SK-N-SH (cell line): ENCODE data around the gene MX2. TPM values are rescaled to one million over a fixed set of nuclear protein-coding genes. Genes with fewer than 3 reads are reported as not detected.

Experiments used
- CTCF ChIA-PET: fragments of 300-600, 350-600 bp; formaldehyde crosslinking; extraction: SDS; loops from one replicate; lab custom pipeline; 2021; lab: Yijun Ruan, JAX
- POLR2A ChIA-PET: fragments of 350-600 bp; sonication (Branson Sonifier 250); formaldehyde crosslinking; extraction: SDS; loops from one replicate; lab custom pipeline; 2020; ENCODE audit warnings: antibody characterized with exemption, inconsistent platforms; lab: Yijun Ruan, JAX
- DNase-seq: peaks from one replicate; pipeline ENCODE4 v3.0.0; 2012
- H2AFZ ChIP-seq: fragments of 200-600 bp; sonication (generic); 2 replicates; pipeline ENCODE4 v1.8.1; 2016; ENCODE audit warnings: antibody characterized with exemption, mild to moderate bottlenecking, low read depth
- H3F3A ChIP-seq: fragments of 200-600 bp; sonication (generic); replicated peaks from 2 replicates; pipeline ENCODE3; 2016; ENCODE audit warnings: antibody characterized with exemption, mild to moderate bottlenecking; ENCODE audit not compliant: insufficient read depth
- H3K27ac ChIP-seq, 2 experiments: fragments of 200-500 bp in 1 of 2; fragments of 200-600 bp in 1 of 2; sonication (Bioruptor generic) in 1 of 2; sonication (generic), shearing (Covaris generic) in 1 of 2; 2 replicates each; pipeline versions ENCODE4 v1.5.1 to v1.6.1; 2014 to 2016; ENCODE audit warnings: low read depth in 2 of 2, inconsistent platforms in 1 of 2, low read length in 1 of 2, mild to moderate bottlenecking in 1 of 2, mixed read lengths in 1 of 2
- H3K27me3 ChIP-seq: fragments of 200-600 bp; sonication (generic), shearing (Covaris generic); 2 replicates; pipeline ENCODE4 v1.6.1; 2016; ENCODE audit warnings: mixed run types; ENCODE audit not compliant: insufficient read depth
- H3K36me3 ChIP-seq, 2 experiments: fragments of 200-500 bp in 1 of 2; fragments of 200-600 bp in 1 of 2; sonication (Bioruptor generic) in 1 of 2; sonication (generic) in 1 of 2; replicated peaks in 1 of 2; 2 replicates each; pipeline versions ENCODE3 to v1.5.1; 2014 to 2016; ENCODE audit warnings: low read length in 1 of 2, mild to moderate bottlenecking in 1 of 2; ENCODE audit not compliant: insufficient read depth in 2 of 2, control insufficient read depth in 1 of 2
- H3K4me1 ChIP-seq, 2 experiments: fragments of 200-500 bp in 1 of 2; fragments of 200-600 bp in 1 of 2; sonication (Bioruptor generic) in 1 of 2; sonication (generic), shearing (Covaris generic) in 1 of 2; 2 replicates each; pipeline versions ENCODE4 v1.5.1 to v1.6.1; 2014 to 2016; ENCODE audit warnings: low read depth in 1 of 2, low read length in 1 of 2, mixed run types in 1 of 2; ENCODE audit not compliant: insufficient read depth in 2 of 2, control insufficient read depth in 1 of 2
- H3K4me2 ChIP-seq: fragments of 200-600 bp; sonication (generic), shearing (Covaris generic); 2 replicates; pipeline ENCODE4 v1.6.1; 2017; ENCODE audit warnings: mixed run types
- H3K4me3 ChIP-seq, 2 experiments: fragments of 200-500 bp in 1 of 2; fragments of 200-600 bp in 1 of 2; sonication (Bioruptor generic) in 1 of 2; sonication (generic), shearing (Covaris generic) in 1 of 2; 2 replicates each; pipeline versions ENCODE4 v1.5.1 to v1.8.1; 2014 to 2016; ENCODE audit warnings: low read depth in 2 of 2, inconsistent platforms in 1 of 2, low read length in 1 of 2, mild to moderate bottlenecking in 1 of 2, mixed read lengths in 1 of 2, moderate library complexity in 1 of 2
- H3K79me2 ChIP-seq: fragments of 200-600 bp; sonication (generic); 2 replicates; pipeline ENCODE4 v1.8.1; 2017; ENCODE audit warnings: mild to moderate bottlenecking; ENCODE audit not compliant: insufficient read depth
- H3K9ac ChIP-seq: fragments of 200-600 bp; sonication (generic); 2 replicates; pipeline ENCODE4 v1.6.1; 2017; ENCODE audit warnings: mixed run types
- H3K9me2 ChIP-seq: fragments of 200-600 bp; sonication (generic); 2 replicates; pipeline ENCODE4 v1.6.1; 2017; ENCODE audit warnings: mixed run types
- H3K9me3 ChIP-seq: fragments of 200-600 bp; sonication (generic); 2 replicates; pipeline ENCODE4 v1.6.1; 2017; ENCODE audit warnings: mixed run types, mild to moderate bottlenecking, moderate library complexity
- H4K20me1 ChIP-seq: fragments of 200-600 bp; sonication (generic); 2 replicates; pipeline ENCODE4 v1.6.1; 2017; ENCODE audit warnings: mild to moderate bottlenecking, mixed run types; ENCODE audit not compliant: insufficient read depth
- EP300 ChIP-seq, 2 experiments: IDR thresholded peaks; 2 replicates each; pipeline versions ENCODE4 v1.4.0 to v1.6.1; 2012; ENCODE audit warnings: borderline replicate concordance in 1 of 2, low read depth in 1 of 2, low read length in 1 of 2
- EZH2phosphoT487 ChIP-seq: fragments of 200-600 bp; sonication (generic); IDR thresholded peaks from 2 replicates; pipeline ENCODE4 v1.6.1; 2017; ENCODE audit warnings: low read depth, mixed run types, mild to moderate bottlenecking, antibody characterized with exemption, moderate library complexity, borderline replicate concordance
- FOSL2 ChIP-seq: IDR thresholded peaks from 2 replicates; pipeline ENCODE4 v1.4.0; 2012; ENCODE audit warnings: low read depth, mild to moderate bottlenecking, moderate library complexity, borderline replicate concordance
- FOXJ3 ChIP-seq: sonication (generic); formaldehyde crosslinking; IDR thresholded peaks from 2 replicates; pipeline ENCODE4 v1.5.1; 2020; ENCODE audit warnings: mild to moderate bottlenecking, missing genetic modification reagents
- FOXM1 ChIP-seq: IDR thresholded peaks from 2 replicates; pipeline ENCODE4 v1.4.0; 2012; ENCODE audit warnings: low read depth, mild to moderate bottlenecking
- GABPA ChIP-seq: IDR thresholded peaks from 2 replicates; pipeline ENCODE4 v1.4.0; 2012; ENCODE audit warnings: low read depth, mild to moderate bottlenecking
- GATA2 ChIP-seq: sonication (generic); formaldehyde crosslinking; IDR thresholded peaks from 2 replicates; pipeline ENCODE4 v1.5.0; 2020; ENCODE audit warnings: mild to moderate bottlenecking, missing genetic modification reagents
- JUND ChIP-seq: IDR thresholded peaks from 2 replicates; pipeline ENCODE4 v1.4.0; 2012
- MXI1 ChIP-seq: IDR thresholded peaks from 2 replicates; pipeline ENCODE4 v1.6.1; 2012; ENCODE audit warnings: mild to moderate bottlenecking, low read depth, low read length, improper control_type of control experiment
- NFIC ChIP-seq: IDR thresholded peaks from 2 replicates; pipeline ENCODE4 v1.4.0; 2012; ENCODE audit warnings: borderline replicate concordance
- NRF1 ChIP-seq: IDR thresholded peaks from 2 replicates; pipeline ENCODE4 v1.6.1; 2012; ENCODE audit warnings: low read depth, mild to moderate bottlenecking, low read length
- POLR2AphosphoS5 ChIP-seq: IDR thresholded peaks from 2 replicates; pipeline ENCODE4 v1.6.1; 2012; ENCODE audit warnings: low read depth, low read length
- RAD21 ChIP-seq: IDR thresholded peaks from 2 replicates; pipeline ENCODE4 v1.6.1; 2012; ENCODE audit warnings: mild to moderate bottlenecking, low read length
- RCOR1 ChIP-seq: fragments of 150-350 bp; IDR thresholded peaks from 2 replicates; pipeline ENCODE4 v1.6.1; 2017; ENCODE audit warnings: antibody characterized with exemption, low read length
- RXRA ChIP-seq: IDR thresholded peaks from 2 replicates; pipeline ENCODE4 v1.4.0; 2012; ENCODE audit warnings: low read depth, mild to moderate bottlenecking, borderline replicate concordance
- TAF1 ChIP-seq: IDR thresholded peaks from 2 replicates; pipeline ENCODE4 v1.6.1; 2012; ENCODE audit warnings: low read depth, mild to moderate bottlenecking, low read length, moderate library complexity, borderline replicate concordance
- TCF12 ChIP-seq: IDR thresholded peaks from 2 replicates; pipeline ENCODE4 v1.4.0; 2012
- WGBS: methylation state at CpG from one replicate; pipeline ENCODE4 v1.1.6; 2017; ENCODE audit warnings: low lambda C conversion rate; 5-methylcytosine and 5-hydroxymethylcytosine counted together
- polyA plus RNA-seq, 3 experiments: library from polyadenylated mRNA; depleted of rRNA; stranded (reverse); fragments of >200 nt; gene quantifications; 2 replicates each; pipeline ENCODE4 v1.2.3, GENCODE V29; 2012
- TF ChIP-seq, protein P1 (sequence below): fragments of 200-600 bp; sonication (generic); IDR thresholded peaks from 2 replicates; pipeline ENCODE4 v1.6.1; 2017; ENCODE audit warnings: antibody characterized with exemption, mild to moderate bottlenecking, moderate library complexity
- TF ChIP-seq, protein P2 (sequence below): IDR thresholded peaks from 2 replicates; pipeline ENCODE4 v1.4.0; 2012; ENCODE audit warnings: low read depth
- TF ChIP-seq, protein P3 (sequence below): IDR thresholded peaks from 2 replicates; pipeline ENCODE4 v1.6.1; 2012; ENCODE audit warnings: mild to moderate bottlenecking, low read depth, low read length, moderate library complexity

Gene MX2
- polyA plus RNA-seq, 1 of the 3 experiments (the other 2 are of a cell fraction) = 0.08 TPM

DNA sequence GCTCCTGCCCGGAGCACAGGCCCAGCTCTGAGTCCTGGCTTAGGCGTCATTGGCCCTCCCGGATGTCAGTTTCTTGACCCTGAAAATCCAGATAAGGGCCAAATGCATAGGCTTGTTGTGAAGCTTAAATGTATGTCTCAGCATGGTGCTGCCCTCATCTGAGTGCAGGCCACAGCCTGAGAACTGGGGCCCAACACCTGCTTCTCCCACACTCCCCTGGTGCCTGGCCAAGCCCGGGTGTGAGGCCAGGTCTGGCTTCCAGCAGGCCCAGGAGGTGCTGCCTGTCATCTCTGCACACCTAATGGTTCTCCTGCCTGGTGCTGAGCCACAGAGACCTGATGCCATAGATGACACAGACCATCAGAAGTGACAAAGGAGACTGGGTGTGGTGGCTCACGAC, 14.0 kb downstream of the MX2 start:
- no peak for DNase-seq
- H4K20me1 ChIP-seq = no peaks in the 10 kb centered on the region
- H3F3A ChIP-seq = no peaks in the 10 kb centered on the region
- ChIA-PET CTCF (no interaction called here), POLR2A (no interaction called here)
- H2AFZ ChIP-seq = no peak overlapping the region
- H3K27ac ChIP-seq = no peak overlapping the region
- no peaks in the 10 kb centered on the region for H3K9me2 ChIP-seq
- H3K4me2 ChIP-seq = no peak overlapping the region
- TF ChIP-seq FOXM1 (no peak), POLR2AphosphoS5 (no peak), NFIC (no peak), EP300 (IDR thresholded peaks at IDR 0.05; ENCODE audit: borderline replicate concordance in 1 of 2, low read depth in 1 of 2, low read length in 1 of 2) (no peak), FOXJ3 (no peak), TCF12 (no peak), EZH2phosphoT487 (no peak), GATA2 (no peak), GABPA (no peak)
- TF ChIP-seq, protein P1, sequence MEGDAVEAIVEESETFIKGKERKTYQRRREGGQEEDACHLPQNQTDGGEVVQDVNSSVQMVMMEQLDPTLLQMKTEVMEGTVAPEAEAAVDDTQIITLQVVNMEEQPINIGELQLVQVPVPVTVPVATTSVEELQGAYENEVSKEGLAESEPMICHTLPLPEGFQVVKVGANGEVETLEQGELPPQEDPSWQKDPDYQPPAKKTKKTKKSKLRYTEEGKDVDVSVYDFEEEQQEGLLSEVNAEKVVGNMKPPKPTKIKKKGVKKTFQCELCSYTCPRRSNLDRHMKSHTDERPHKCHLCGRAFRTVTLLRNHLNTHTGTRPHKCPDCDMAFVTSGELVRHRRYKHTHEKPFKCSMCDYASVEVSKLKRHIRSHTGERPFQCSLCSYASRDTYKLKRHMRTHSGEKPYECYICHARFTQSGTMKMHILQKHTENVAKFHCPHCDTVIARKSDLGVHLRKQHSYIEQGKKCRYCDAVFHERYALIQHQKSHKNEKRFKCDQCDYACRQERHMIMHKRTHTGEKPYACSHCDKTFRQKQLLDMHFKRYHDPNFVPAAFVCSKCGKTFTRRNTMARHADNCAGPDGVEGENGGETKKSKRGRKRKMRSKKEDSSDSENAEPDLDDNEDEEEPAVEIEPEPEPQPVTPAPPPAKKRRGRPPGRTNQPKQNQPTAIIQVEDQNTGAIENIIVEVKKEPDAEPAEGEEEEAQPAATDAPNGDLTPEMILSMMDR = no peak
- H3K9ac ChIP-seq = no peak overlapping the region
- H3K4me3 ChIP-seq = no peak overlapping the region
- WGBS = 34% methylated on average over 4 of the region's 5 CpGs
- no peaks in the 10 kb centered on the region for H3K4me1 ChIP-seq
- H3K36me3 ChIP-seq = no peaks in the 10 kb centered on the region
- H3K79me2 ChIP-seq = no peaks in the 10 kb centered on the region
- no peaks in the 10 kb centered on the region for H3K27me3 ChIP-seq
- no peaks in the 10 kb centered on the region for H3K9me3 ChIP-seq

DNA sequence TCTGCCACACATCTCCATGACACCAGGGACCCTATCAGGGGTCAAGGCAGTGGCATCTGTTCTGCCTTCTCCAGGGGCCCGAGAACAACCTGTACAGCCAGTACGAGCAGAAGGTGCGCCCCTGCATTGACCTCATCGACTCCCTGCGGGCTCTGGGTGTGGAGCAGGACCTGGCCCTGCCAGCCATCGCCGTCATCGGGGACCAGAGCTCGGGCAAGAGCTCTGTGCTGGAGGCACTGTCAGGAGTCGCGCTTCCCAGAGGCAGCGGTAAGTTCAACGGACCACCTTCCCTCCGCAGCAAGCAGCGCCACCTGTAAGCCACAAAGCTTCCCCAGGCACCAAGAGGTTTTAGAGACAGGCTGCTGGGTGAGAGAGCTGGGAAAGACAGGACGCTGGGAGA, 15.9 kb downstream of the MX2 start:
- no peak overlapping the region for H2AFZ ChIP-seq
- H3K4me1 ChIP-seq = no peaks in the 10 kb centered on the region
- no peaks in the 10 kb centered on the region for H3K36me3 ChIP-seq
- WGBS = 59% methylated on average over 15 of the region's 16 CpGs
- no peak for TF ChIP-seq JUND
- no peak for TF ChIP-seq MXI1
- no peak for TF ChIP-seq POLR2AphosphoS5
- TF ChIP-seq TCF12 = no peak
- TF ChIP-seq, protein P2, sequence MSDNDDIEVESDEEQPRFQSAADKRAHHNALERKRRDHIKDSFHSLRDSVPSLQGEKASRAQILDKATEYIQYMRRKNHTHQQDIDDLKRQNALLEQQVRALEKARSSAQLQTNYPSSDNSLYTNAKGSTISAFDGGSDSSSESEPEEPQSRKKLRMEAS = no peak
- TF ChIP-seq RCOR1 = no peak
- TF ChIP-seq FOXM1 = no peak
- TF ChIP-seq, protein P3, sequence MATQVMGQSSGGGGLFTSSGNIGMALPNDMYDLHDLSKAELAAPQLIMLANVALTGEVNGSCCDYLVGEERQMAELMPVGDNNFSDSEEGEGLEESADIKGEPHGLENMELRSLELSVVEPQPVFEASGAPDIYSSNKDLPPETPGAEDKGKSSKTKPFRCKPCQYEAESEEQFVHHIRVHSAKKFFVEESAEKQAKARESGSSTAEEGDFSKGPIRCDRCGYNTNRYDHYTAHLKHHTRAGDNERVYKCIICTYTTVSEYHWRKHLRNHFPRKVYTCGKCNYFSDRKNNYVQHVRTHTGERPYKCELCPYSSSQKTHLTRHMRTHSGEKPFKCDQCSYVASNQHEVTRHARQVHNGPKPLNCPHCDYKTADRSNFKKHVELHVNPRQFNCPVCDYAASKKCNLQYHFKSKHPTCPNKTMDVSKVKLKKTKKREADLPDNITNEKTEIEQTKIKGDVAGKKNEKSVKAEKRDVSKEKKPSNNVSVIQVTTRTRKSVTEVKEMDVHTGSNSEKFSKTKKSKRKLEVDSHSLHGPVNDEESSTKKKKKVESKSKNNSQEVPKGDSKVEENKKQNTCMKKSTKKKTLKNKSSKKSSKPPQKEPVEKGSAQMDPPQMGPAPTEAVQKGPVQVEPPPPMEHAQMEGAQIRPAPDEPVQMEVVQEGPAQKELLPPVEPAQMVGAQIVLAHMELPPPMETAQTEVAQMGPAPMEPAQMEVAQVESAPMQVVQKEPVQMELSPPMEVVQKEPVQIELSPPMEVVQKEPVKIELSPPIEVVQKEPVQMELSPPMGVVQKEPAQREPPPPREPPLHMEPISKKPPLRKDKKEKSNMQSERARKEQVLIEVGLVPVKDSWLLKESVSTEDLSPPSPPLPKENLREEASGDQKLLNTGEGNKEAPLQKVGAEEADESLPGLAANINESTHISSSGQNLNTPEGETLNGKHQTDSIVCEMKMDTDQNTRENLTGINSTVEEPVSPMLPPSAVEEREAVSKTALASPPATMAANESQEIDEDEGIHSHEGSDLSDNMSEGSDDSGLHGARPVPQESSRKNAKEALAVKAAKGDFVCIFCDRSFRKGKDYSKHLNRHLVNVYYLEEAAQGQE = no peak
- no peak for TF ChIP-seq EZH2phosphoT487
- no peak for TF ChIP-seq RXRA
- TF ChIP-seq RAD21 = no peak
- no peak for TF ChIP-seq EP300 (IDR thresholded peaks at IDR 0.05; ENCODE audit: borderline replicate concordance in 1 of 2, low read depth in 1 of 2, low read length in 1 of 2)
- TF ChIP-seq FOSL2 = no peak
- TF ChIP-seq NRF1 = no peak
- TF ChIP-seq TAF1 = no peak
- no peaks in the 10 kb centered on the region for H3K79me2 ChIP-seq
- no peaks in the 10 kb centered on the region for H3F3A ChIP-seq
- no peak overlapping the region for H3K9ac ChIP-seq
- ChIA-PET CTCF (no interaction called here), POLR2A (no interaction called here)
- DNase-seq = no peak
- no peaks in the 10 kb centered on the region for H4K20me1 ChIP-seq
- no peaks in the 10 kb centered on the region for H3K27me3 ChIP-seq
- no peak overlapping the region for H3K4me2 ChIP-seq
- H3K9me2 ChIP-seq = no peaks in the 10 kb centered on the region
- no peaks in the 10 kb centered on the region for H3K9me3 ChIP-seq
- H3K27ac ChIP-seq = no peak overlapping the region
- H3K4me3 ChIP-seq = no peak overlapping the region
